ENCODE results near the gene PDXK.

DNA sequence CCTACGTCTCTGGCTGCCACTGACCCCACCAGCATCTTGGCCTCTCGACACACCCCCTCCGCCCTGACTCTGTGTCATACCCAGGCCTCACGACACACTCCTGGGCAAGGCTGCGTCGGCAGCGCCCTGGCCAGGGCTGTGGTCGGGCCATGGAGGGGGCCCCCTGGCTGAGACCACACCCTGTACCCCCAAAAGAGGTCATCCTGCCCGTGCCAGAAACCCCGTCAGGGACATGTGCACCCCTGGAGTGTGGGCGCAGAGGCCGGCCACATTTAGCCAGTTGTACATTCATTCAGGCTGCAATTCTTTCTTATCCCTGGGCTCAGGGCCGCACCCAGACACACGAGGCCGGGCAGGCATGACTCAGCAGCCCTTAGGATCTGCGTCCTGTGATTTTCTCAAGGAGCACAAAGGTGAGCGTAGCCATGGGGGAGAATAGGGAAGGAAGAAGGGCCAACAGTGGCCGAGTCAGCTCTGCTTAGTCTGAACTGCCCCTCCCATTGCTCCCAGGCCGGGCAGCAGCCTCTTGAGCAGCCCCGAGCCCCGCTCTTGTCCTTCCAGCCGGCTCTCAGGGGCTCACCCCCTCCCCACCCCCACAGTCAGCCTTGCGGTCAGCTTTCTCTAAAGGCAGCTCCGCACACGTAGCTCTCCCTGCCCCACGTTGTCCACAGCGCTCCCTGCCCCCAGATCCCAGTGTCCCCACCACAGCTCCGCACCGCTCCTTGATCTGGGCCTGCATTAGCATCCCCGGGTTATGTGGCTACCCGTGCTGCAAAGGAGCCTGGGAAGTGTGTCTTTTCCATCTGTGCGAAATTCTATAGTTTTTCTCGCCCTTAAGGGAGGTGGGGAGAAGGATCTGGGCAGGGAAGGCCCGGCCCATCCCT lies 49.3 kb downstream of the PDXK start:
- TF ChIP-seq, protein P1, sequence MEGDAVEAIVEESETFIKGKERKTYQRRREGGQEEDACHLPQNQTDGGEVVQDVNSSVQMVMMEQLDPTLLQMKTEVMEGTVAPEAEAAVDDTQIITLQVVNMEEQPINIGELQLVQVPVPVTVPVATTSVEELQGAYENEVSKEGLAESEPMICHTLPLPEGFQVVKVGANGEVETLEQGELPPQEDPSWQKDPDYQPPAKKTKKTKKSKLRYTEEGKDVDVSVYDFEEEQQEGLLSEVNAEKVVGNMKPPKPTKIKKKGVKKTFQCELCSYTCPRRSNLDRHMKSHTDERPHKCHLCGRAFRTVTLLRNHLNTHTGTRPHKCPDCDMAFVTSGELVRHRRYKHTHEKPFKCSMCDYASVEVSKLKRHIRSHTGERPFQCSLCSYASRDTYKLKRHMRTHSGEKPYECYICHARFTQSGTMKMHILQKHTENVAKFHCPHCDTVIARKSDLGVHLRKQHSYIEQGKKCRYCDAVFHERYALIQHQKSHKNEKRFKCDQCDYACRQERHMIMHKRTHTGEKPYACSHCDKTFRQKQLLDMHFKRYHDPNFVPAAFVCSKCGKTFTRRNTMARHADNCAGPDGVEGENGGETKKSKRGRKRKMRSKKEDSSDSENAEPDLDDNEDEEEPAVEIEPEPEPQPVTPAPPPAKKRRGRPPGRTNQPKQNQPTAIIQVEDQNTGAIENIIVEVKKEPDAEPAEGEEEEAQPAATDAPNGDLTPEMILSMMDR (conservative IDR thresholded peaks at IDR 0.05; ENCODE audit: low read depth, low read length), result no peak
- no peak for TF ChIP-seq EZH2 (IDR thresholded peaks at IDR 0.05; ENCODE audit: borderline replicate concordance, low read depth, low read length, poor library complexity, severe bottlenecking)

Measured in A673 (cell line).